IMR-90 (cell line): ENCODE data around the gene PLP1. TPM values are rescaled to one million over a fixed set of nuclear protein-coding genes. Genes with fewer than 3 reads are reported as not detected.
A peak's percentile ranks its signal among the peaks of the same experiment; 100 is the strongest.

Source experiments
- ATAC-seq: fragments of 200-7000 bp; cut with Tn5 transposase; 2 replicates; pipeline ENCODE4 v1.9.1; 2020; ENCODE audit warnings: low read depth, mild to moderate bottlenecking, moderate library complexity
- BruUV-seq: library from RNA; stranded (reverse); fragments of 400-500 nt; replicated peaks from 2 replicates; lab custom pipeline; 2021; lab: Mats Ljungman, UMichigan
- CTCF ChIA-PET: fragments of 300-600 bp; formaldehyde crosslinking; extraction: SDS; loops from one replicate; lab custom pipeline; 2021; ENCODE audit warnings: antibody characterized with exemption; lab: Yijun Ruan, JAX
- POLR2A ChIA-PET: fragments of 300-600 bp; sonication (Branson Sonifier 250); formaldehyde crosslinking; loops from one replicate; lab custom pipeline; 2022; ENCODE audit warnings: antibody characterized with exemption; ENCODE audit not compliant: unreplicated experiment; lab: Charles Lee
- DNase-seq: peaks from one replicate; pipeline ENCODE4 v3.0.0; 2013
- H2AFZ ChIP-seq: replicated peaks from 2 replicates; pipeline ENCODE3; 2013; ENCODE audit warnings: low read length, mild to moderate bottlenecking; ENCODE audit not compliant: poor library complexity
- H2AK5ac ChIP-seq: 2 replicates; pipeline ENCODE4 v1.6.1; 2013; ENCODE audit warnings: low read depth, low read length, inconsistent platforms
- H2AK9ac ChIP-seq: replicated peaks from 2 replicates; pipeline ENCODE3; 2013; ENCODE audit warnings: mild to moderate bottlenecking, low read depth, low read length, moderate library complexity; ENCODE audit not compliant: poor library complexity
- H2BK120ac ChIP-seq: 2 replicates; pipeline ENCODE4 v1.6.1; 2013; ENCODE audit warnings: low read depth, low read length, inconsistent platforms
- H2BK15ac ChIP-seq: 3 replicates; pipeline ENCODE4 v1.6.1; 2013; ENCODE audit warnings: low read depth, low read length, inconsistent platforms
- H2BK20ac ChIP-seq: 2 replicates; pipeline ENCODE4 v1.6.1; 2013; ENCODE audit warnings: low read depth, mild to moderate bottlenecking, inconsistent platforms, low read length, moderate library complexity
- H2BK5ac ChIP-seq: 2 replicates; pipeline ENCODE4 v1.6.1; 2013; ENCODE audit warnings: mild to moderate bottlenecking, low read depth, low read length, inconsistent platforms; ENCODE audit not compliant: poor library complexity, severe bottlenecking
- H3K14ac ChIP-seq: replicated peaks from 2 replicates; pipeline ENCODE4 v1.6.1; 2013; ENCODE audit warnings: low read depth, low read length, inconsistent platforms
- H3K18ac ChIP-seq: 2 replicates; pipeline ENCODE4 v1.6.1; 2013; ENCODE audit warnings: low read depth, low read length, control low read depth
- H3K23ac ChIP-seq: 2 replicates; pipeline ENCODE4 v1.6.1; 2013; ENCODE audit warnings: low read depth, low read length, inconsistent platforms
- H3K27ac ChIP-seq: 2 replicates; pipeline ENCODE4 v1.5.1; 2013; ENCODE audit warnings: mild to moderate bottlenecking, control low read depth, low read length; ENCODE audit not compliant: insufficient read depth
- H3K27me3 ChIP-seq: 2 replicates; pipeline ENCODE4 v1.6.1; 2013; ENCODE audit warnings: low read length; ENCODE audit not compliant: control insufficient read depth, insufficient read depth
- H3K36me3 ChIP-seq: 2 replicates; pipeline ENCODE4 v1.6.1; 2013; ENCODE audit warnings: low read length, mixed read lengths; ENCODE audit not compliant: control insufficient read depth, insufficient read depth
- H3K4ac ChIP-seq: 2 replicates; pipeline ENCODE4 v1.6.1; 2013; ENCODE audit warnings: low read depth, low read length, inconsistent platforms
- H3K4me1 ChIP-seq: 2 replicates; pipeline ENCODE4 v1.6.1; 2013; ENCODE audit warnings: low read length, mixed read lengths; ENCODE audit not compliant: control insufficient read depth, insufficient read depth
- H3K4me2 ChIP-seq: 2 replicates; pipeline ENCODE4 v1.6.1; 2013; ENCODE audit warnings: low read depth, mild to moderate bottlenecking, control low read depth, low read length, moderate library complexity
- H3K4me3 ChIP-seq: 2 replicates; pipeline ENCODE4 v1.5.1; 2013; ENCODE audit warnings: low read depth, mild to moderate bottlenecking, control low read depth, low read length, moderate library complexity; ENCODE audit not compliant: insufficient read depth
- H3K56ac ChIP-seq: 2 replicates; pipeline ENCODE4 v1.6.1; 2013; ENCODE audit warnings: low read length, inconsistent platforms; ENCODE audit not compliant: insufficient read depth; ENCODE audit errors: extremely low read depth
- H3K79me1 ChIP-seq, 2 experiments: 2 replicates each; pipeline ENCODE4 v1.6.1; 2013; ENCODE audit warnings: low read length in 2 of 2, inconsistent platforms in 1 of 2, low read depth in 1 of 2
- H3K9ac ChIP-seq: 2 replicates; pipeline ENCODE4 v1.6.1; 2013; ENCODE audit warnings: low read depth, low read length, control low read depth
- H3K9me1 ChIP-seq: 2 replicates; pipeline ENCODE4 v1.6.1; 2013; ENCODE audit warnings: low read length, inconsistent platforms; ENCODE audit not compliant: insufficient read depth
- H3K9me3 ChIP-seq: 2 replicates; pipeline ENCODE4 v1.6.1; 2013; ENCODE audit warnings: low read length; ENCODE audit not compliant: control insufficient read depth, insufficient read depth
- H4K20me1 ChIP-seq: 2 replicates; pipeline ENCODE4 v1.6.1; 2013; ENCODE audit warnings: low read length, inconsistent platforms; ENCODE audit not compliant: insufficient read depth
- H4K5ac ChIP-seq: 2 replicates; pipeline ENCODE4 v1.6.1; 2013; ENCODE audit warnings: mild to moderate bottlenecking, low read depth, low read length, control low read depth
- H4K8ac ChIP-seq, 2 experiments: 2 replicates each; pipeline ENCODE4 v1.6.1; 2013; ENCODE audit warnings: low read depth in 2 of 2, low read length in 2 of 2, control low read depth in 1 of 2, inconsistent platforms in 1 of 2
- H4K91ac ChIP-seq: 2 replicates; pipeline ENCODE4 v1.6.1; 2013; ENCODE audit warnings: low read depth, low read length, inconsistent platforms; ENCODE audit not compliant: insufficient read depth
- BHLHE40 ChIP-seq: fragments of 150-350 bp; IDR thresholded peaks from 2 replicates; pipeline ENCODE4 v1.6.1; 2016; ENCODE audit warnings: mild to moderate bottlenecking, low read depth, low read length
- MAFK ChIP-seq: IDR thresholded peaks from 2 replicates; pipeline ENCODE4 v1.6.1; 2012; ENCODE audit warnings: low read depth, low read length, improper control_type of control experiment
- MXI1 ChIP-seq: IDR thresholded peaks from 2 replicates; pipeline ENCODE4 v1.6.1; 2012; ENCODE audit warnings: low read depth, mild to moderate bottlenecking, low read length, moderate library complexity, borderline replicate concordance
- POLR2A ChIP-seq: IDR thresholded peaks from 2 replicates; pipeline ENCODE4 v1.6.1; 2012; ENCODE audit warnings: mild to moderate bottlenecking, low read depth, low read length
- RAD21 ChIP-seq: IDR thresholded peaks from 2 replicates; pipeline ENCODE4 v1.6.1; 2012; ENCODE audit warnings: low read length, improper control_type of control experiment
- RCOR1 ChIP-seq: IDR thresholded peaks from 2 replicates; pipeline ENCODE4 v1.6.1; 2012; ENCODE audit warnings: mild to moderate bottlenecking, low read length, improper control_type of control experiment; ENCODE audit not compliant: insufficient replicate concordance
- SMC3 ChIP-seq: fragments of 150-350 bp; IDR thresholded peaks from 2 replicates; pipeline ENCODE4 v1.6.1; 2016; ENCODE audit warnings: low read depth, mild to moderate bottlenecking, antibody characterized with exemption, low read length, moderate library complexity
- WGBS, 2 experiments: methylation state at CpG; one replicate each; pipeline versions ENCODE4 v1.1.5 to v1.1.7; 2013; ENCODE audit warnings: missing lambda C conversion rate in 2 of 2; ENCODE audit not compliant: insufficient read length in 1 of 2; ENCODE audit errors: extremely low coverage in 2 of 2; 5-methylcytosine and 5-hydroxymethylcytosine counted together
- dilution Hi-C: fragments of 300-500 bp; cut with HindIII; formaldehyde crosslinking; loops from one replicate; pipeline ENCODE4 v1.14.3; 2018; ENCODE audit warnings: low sequenced_read_pairs; ENCODE audit not compliant: unreplicated experiment
- in situ Hi-C: fragments of 300-500 bp; cut with MboI; formaldehyde crosslinking; loops from 3 replicates; pipeline ENCODE4 v1.14.3; 2019; ENCODE audit warnings: low sequenced_read_pairs, inconsistent platforms, mixed read lengths
- intact Hi-C: fragments of 100-400 bp; cut with micrococcal nuclease; formaldehyde crosslinking; loops from 2 replicates; pipeline ENCODE4 v1.10.0; 2022
- polyA plus RNA-seq, 3 experiments: library from polyadenylated mRNA; depleted of rRNA; stranded (reverse); fragments of >200 nt; gene quantifications; 2 replicates each; pipeline ENCODE4 v1.2.3, GENCODE V29; 2012; ENCODE audit warnings: low replicate concordance in 1 of 3
- total RNA-seq: library from RNA; depleted of rRNA; stranded (reverse); fragments of >200 nt; gene quantifications from 2 replicates; pipeline ENCODE4 v1.2.3, GENCODE V29; 2012

The PLP1 gene
- total and polyA plus RNA-seq, 2 of the 4 experiments (the other 2 are of a cell fraction), result 0.18 to 0.62 TPM

- no peak overlapping the region for H3K4me2 ChIP-seq
- TF ChIP-seq MXI1 (no peak), RCOR1 (no peak), MAFK (no peak), SMC3 (no peak), RAD21 (no peak), POLR2A (no peak), BHLHE40 (no peak)
- WGBS, 2 experiments, result no CpG with 5 or more reads among the region's 2 CpGs
Measured at GRCh38 chrX:103791826-103792485, 15.3 kb downstream of the PLP1 start.

More at GRCh38 chrX:103791826-103792485, 15.3 kb downstream of the PLP1 start:
- ChIA-PET POLR2A (interaction anchor here (0.6 kb wide), 1 partner anchor 12 kb away, joined by 3 read pairs; no protein-coding TSS in a partner anchor), CTCF (no interaction called here)
- H2BK5ac ChIP-seq, result no peak overlapping the region
- intact Hi-C loops, result no loop called here
- H3K56ac ChIP-seq, result no peak overlapping the region
- no peak overlapping the region for H2BK15ac ChIP-seq
- H2AK5ac ChIP-seq, result no peak overlapping the region
- ATAC-seq (no peak), DNase-seq (peak; percentile 48)
- H3K79me1 ChIP-seq, result no peaks in the 10 kb centered on the region
- no peak overlapping the region for H3K4me3 ChIP-seq
- dilution Hi-C loops, result no loop called here
- H2AK9ac ChIP-seq, result no peak overlapping the region
- H3K14ac ChIP-seq, result no peak overlapping the region
- no peaks in the 10 kb centered on the region for H4K20me1 ChIP-seq
- H3K18ac ChIP-seq, result no peak overlapping the region
- H3K27me3 ChIP-seq, result peaks cover 14% of the 10 kb centered on the region
- no peak overlapping the region for H3K9ac ChIP-seq
- 0 out of 2 replicates have a peak, but pooled peaks cover 3% of the 10 kb centered on the region for H3K9me1 ChIP-seq
- no peak overlapping the region for H2BK120ac ChIP-seq
- H2AFZ ChIP-seq, result no peak overlapping the region
- H3K27ac ChIP-seq, result no peak overlapping the region
- no peak overlapping the region for H4K8ac ChIP-seq
- in situ Hi-C loops, result no loop called here
- H4K5ac ChIP-seq, result no peak overlapping the region
- H3K4me1 ChIP-seq, result peaks cover 9% of the 10 kb centered on the region; the same call in 1 of the 2 replicates
- H3K9me3 ChIP-seq, result no peaks in the 10 kb centered on the region
- H2BK20ac ChIP-seq, result no peak overlapping the region
- H4K91ac ChIP-seq, result no peak overlapping the region
- no peaks in the 10 kb centered on the region for H3K36me3 ChIP-seq
- BruUV-seq, result no TSS peak
- no peak overlapping the region for H3K23ac ChIP-seq
- no peak overlapping the region for H3K4ac ChIP-seq
